Body of pancreas (tissue), 4 donors: ENCODE results near the gene FAM72D.
"Not testable (repeated sequence)": the region's sequence is repeated elsewhere in the genome, so short reads cannot be mapped to it uniquely, and the experiment has no call there.

Experiments
- CTCF ChIP-seq, 7 experiments: fragments of 450-650 bp in 4 of 7; fragments of 200-600 bp in 3 of 7; sonication (generic) in 3 of 7; IDR thresholded peaks; one replicate each; pipeline ENCODE4 v1.5.1; 2016 to 2019; ENCODE audit warnings: antibody characterized with exemption in 7 of 7
- POLR2A ChIP-seq, 3 donors: fragments of 450-650 bp; IDR thresholded peaks; one replicate each; pipeline ENCODE4 v1.6.1; 2016; ENCODE audit warnings: antibody characterized with exemption in 3 of 3, mild to moderate bottlenecking in 2 of 3

GRCh38 chr1:145155421-145155820 is 59.6 kb downstream of the FAM72D start:
- not testable (repeated sequence) for TF ChIP-seq CTCF, POLR2A (IDR thresholded peaks at IDR 0.05)
